Cardiac fibroblast (primary cell): ENCODE data around the gene BORCS6.
"Not testable (repeated sequence)": the region's sequence is repeated elsewhere in the genome, so short reads cannot be mapped to it uniquely, and the experiment has no call there.

Experiments used
- DNase-seq, 2 donors: peaks; one replicate each; pipeline versions ENCODE4 v3.0.0 to v3.0.0-alpha.2; 2010; ENCODE audit warnings: low read depth in 2 of 2
- H3K4me3 ChIP-seq, 2 donors: replicated peaks in 1 of 2; 1 replicate in 1 of 2; 2 replicates in 1 of 2; pipeline ENCODE4 v1.5.1; 2011; ENCODE audit warnings: low read depth in 2 of 2, low read length in 2 of 2, mild to moderate bottlenecking in 2 of 2, moderate library complexity in 1 of 2
- TF ChIP-seq, protein P1 (sequence below): IDR thresholded peaks from one replicate; pipeline ENCODE4 v1.5.1; 2011; ENCODE audit warnings: low read depth, mild to moderate bottlenecking, low read length, inconsistent platforms

The BORCS6 gene

DNA sequence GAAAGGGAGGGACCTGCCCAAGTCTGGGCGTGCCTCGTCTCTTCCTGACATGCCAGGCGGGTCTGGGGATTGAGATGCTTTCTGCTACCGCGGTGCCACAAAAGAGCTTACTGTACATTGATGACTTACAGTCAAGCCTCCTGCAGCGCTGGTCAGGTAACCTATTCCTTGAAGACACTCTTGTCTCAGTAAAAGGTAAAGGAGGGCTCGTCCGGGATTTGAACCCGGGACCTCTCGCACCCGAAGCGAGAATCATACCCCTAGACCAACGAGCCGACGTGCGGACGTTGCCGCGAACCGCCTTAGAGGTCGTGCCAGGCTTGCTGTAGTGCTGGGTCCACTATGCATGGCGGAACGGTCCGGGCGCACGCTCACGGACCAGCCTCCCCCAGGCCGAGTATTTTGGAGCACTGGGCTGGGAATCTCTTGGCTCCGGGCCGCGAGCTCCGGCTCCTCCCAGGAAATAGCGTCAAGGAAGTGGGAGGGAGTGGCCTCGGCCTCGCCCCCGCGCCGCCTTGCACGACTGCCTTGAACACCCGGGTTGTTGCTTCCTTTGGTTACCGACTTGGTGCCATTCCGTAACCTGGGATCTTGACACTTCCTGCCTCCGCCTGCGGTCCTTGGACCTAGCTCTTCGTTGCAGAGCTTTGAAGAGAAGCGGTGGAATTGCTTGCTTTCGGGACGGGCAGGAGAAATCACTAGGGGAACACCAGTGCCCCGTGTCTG, 32.8 kb upstream of the BORCS6 start:
- peak; percentile 98 for DNase-seq
- TF ChIP-seq, protein P1, sequence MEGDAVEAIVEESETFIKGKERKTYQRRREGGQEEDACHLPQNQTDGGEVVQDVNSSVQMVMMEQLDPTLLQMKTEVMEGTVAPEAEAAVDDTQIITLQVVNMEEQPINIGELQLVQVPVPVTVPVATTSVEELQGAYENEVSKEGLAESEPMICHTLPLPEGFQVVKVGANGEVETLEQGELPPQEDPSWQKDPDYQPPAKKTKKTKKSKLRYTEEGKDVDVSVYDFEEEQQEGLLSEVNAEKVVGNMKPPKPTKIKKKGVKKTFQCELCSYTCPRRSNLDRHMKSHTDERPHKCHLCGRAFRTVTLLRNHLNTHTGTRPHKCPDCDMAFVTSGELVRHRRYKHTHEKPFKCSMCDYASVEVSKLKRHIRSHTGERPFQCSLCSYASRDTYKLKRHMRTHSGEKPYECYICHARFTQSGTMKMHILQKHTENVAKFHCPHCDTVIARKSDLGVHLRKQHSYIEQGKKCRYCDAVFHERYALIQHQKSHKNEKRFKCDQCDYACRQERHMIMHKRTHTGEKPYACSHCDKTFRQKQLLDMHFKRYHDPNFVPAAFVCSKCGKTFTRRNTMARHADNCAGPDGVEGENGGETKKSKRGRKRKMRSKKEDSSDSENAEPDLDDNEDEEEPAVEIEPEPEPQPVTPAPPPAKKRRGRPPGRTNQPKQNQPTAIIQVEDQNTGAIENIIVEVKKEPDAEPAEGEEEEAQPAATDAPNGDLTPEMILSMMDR = no peak
- H3K4me3 ChIP-seq = peak overlapping the region; percentile 63 to 64

DNA sequence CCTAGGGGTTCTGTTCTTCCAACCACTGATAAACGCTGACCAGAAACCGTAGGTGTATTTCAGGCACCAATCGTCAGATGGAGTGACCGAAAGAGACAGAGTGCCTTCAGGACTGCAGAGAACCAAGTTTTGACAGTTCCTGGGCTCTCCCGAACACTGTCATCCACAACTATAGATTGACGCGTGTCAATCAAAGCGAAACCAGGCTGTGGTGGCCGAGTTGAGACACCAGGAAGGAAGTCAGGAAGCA, 32.3 kb upstream of the BORCS6 start:
- no peak for DNase-seq
- peak overlapping the region; percentile 63 to 64 for H3K4me3 ChIP-seq
- TF ChIP-seq, protein P1 = no peak

DNA sequence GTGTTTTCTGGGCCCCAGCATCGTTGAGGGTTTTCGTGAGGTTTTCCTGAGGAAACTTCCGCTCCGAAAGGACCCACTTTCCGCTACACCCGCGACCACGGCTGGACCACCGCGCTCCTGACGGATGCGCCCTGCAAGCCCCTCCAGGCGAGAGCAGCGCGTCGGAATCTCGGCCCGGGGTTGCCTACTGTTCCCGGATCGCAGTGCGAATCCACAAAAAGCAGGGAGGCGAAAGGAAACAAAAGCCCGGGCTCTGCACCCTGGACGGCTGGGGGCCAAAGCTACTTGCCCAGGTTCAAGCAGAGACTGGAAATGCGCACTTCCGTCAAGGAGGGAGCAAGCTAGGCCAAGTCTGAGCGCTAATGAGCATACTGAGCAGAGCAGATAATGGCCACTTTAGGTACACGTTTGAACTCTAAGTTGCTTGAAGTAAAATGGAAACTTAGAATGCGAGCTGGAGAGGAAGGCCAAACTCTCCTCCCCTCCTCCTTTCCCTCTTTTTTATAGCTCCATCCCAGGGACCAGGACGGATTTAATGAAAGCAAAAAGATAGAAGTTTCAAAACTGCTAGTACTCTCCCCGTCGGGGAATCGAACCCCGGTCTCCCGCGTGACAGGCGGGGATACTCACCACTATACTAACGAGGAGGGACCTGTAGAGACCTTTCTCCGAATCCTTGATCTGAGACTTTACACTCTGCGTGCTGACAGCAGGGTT, 31.8 kb upstream of the BORCS6 start:
- TF ChIP-seq, protein P1 = no peak
- peak; percentile 90 to 96 for DNase-seq
- peak overlapping the region; percentile 63 to 64 for H3K4me3 ChIP-seq

DNA sequence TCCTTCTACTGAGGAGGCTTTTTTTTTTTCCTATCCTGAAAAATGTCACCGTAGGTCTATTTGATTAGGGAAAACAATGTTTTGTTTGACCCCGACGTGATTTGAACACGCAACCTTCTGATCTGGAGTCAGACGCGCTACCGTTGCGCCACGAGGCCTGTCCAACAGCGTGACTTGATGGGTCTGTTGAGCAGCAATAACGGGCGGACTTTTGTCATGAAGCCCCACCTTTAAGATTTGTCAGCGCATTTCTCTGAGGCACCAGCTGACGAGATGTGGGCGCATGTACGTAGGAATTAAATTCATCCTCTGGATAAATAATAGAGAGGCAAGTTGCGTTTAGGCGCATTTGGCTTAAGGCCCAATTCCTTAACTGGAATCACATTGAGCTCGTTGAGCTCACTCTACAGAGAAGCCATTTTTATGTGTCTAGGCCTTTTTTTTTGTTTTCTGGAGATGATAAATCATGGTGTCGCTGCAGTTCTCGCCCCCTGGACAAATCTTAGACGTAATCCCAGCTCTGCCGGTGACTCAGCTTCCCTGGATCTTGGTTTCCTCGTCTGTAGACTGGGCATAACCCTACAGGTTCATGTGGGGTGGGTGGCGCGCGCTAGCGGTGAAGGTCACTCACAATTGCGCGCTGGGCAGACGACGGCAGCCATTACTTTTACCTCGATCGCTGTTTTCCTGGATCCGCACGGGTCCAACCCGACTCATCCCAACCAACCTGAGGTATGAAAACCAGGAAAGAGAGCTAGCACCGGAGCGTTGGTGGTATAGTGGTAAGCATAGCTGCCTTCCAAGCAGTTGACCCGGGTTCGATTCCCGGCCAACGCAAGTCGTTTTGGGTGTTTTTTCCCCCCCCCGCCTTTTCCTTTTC, 31.0 kb upstream of the BORCS6 start:
- peak; percentile 93 to 96 for DNase-seq
- TF ChIP-seq, protein P1 = no peak
- H3K4me3 ChIP-seq = peak overlapping the region; percentile 63 to 64

DNA sequence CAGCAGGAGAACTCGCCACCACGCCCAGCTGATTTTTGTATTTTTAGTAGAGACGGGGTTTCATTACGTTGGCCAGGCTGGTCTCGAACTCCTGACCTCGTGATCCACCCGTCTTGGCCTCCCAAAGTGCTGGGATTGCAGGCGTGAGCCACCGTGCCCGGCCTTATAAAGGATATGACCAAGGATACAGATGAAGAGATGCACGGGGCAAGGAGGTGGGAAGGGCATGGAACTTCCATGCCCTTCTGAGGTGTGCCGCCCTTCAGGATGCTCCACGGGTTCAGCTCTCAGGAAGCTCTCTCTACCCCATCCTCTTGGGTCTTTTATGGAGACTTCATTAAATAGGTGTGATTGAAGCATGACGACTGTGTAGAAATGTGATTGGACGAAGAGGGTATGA, 24.0 kb upstream of the BORCS6 start:
- H3K4me3 ChIP-seq, DNase-seq: not testable (repeated sequence)

DNA sequence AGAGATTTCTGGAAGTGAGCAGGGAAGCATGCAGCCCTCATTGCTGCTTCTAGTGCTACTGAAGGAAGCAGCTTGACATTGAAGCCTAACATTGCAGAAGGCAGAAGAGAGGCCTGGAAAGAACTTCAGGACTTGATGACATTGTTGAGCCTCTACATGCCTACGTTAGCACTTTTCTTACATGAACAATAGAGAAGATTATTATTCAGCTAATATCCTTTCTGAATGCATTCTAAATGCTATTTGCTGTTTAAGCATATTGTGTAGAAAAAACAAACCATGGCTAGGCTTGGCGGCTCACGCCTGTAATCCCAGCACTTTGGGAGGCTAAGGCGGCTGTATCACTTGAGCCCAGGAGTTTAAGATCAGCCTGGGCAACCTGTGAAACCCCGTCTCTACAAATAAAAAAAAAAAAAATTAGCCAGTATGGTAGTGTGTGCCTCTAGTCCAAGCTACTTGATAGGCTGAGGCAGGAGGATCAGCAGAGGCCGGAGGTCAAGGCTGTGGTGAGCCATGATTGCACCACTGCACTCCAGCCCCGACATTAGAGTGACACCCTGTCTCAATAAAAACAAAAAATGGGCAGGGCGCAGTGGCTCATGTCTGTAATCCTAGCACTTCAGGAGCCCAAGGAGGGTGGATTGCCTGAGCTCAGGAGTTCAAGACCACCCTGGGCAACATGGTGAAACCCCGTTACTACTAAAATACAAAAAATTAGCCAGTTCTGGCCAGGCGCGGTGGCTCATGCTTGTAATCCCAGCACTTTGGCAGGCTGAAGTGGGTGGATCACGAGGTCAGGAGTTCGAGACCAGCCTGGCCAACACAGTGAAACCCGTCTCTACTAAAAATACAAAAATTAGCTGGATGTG, 22.6 kb upstream of the BORCS6 start:
- no peak overlapping the region for H3K4me3 ChIP-seq
- TF ChIP-seq, protein P1 = no peak
- peak in 1 of 2 donors; percentile 33 for DNase-seq
